Lower leg skin (tissue), 4 donors: ENCODE data around the gene EIPR1. TPM values are rescaled to one million over a fixed set of nuclear protein-coding genes. Genes with fewer than 3 reads are reported as not detected.

Source experiments
- DNase-seq, 2 donors: peaks; one replicate each; pipeline ENCODE4 v3.0.0-alpha.2; 2019; ENCODE audit warnings: low spot score in 2 of 2
- H3K4me3 ChIP-seq: fragments of 200-600 bp; sonication (generic); 2 replicates; pipeline ENCODE4 v1.5.1; 2017; ENCODE audit warnings: mild to moderate bottlenecking, low read depth; ENCODE audit not compliant: poor library complexity, severe bottlenecking
- POLR2A ChIP-seq, 2 donors: fragments of 450-650 bp; IDR thresholded peaks; one replicate each; pipeline ENCODE4 v1.6.1; 2016 to 2017; ENCODE audit warnings: antibody characterized with exemption in 2 of 2, mild to moderate bottlenecking in 1 of 2, moderate library complexity in 1 of 2
- WGBS, 2 donors: methylation state at CpG; one replicate each; pipeline ENCODE4 v1.1.5; 2018; 5-methylcytosine and 5-hydroxymethylcytosine counted together
- intact Hi-C: fragments of 100-400 bp; cut with DNase I; formaldehyde crosslinking; loops from one replicate; pipeline ENCODE4 v1.15.0; 2023; ENCODE audit warnings: low total_unique reads
- total RNA-seq, 4 donors: library from RNA; depleted of rRNA; stranded (reverse); fragments of >200 nt; gene quantifications; one replicate each; pipeline ENCODE4 v1.1.0, GENCODE V29; 2016
- TF ChIP-seq, protein P1 (sequence below), 3 donors: fragments of 450-650 bp; IDR thresholded peaks; one replicate each; pipeline ENCODE4 v1.5.1; 2016; ENCODE audit warnings: antibody characterized with exemption in 3 of 3, mild to moderate bottlenecking in 3 of 3, moderate library complexity in 2 of 3

Gene EIPR1
- total RNA-seq, 4 donors from 2014 or later, result 11.8 to 44.7 (median 26.9) TPM

DNA sequence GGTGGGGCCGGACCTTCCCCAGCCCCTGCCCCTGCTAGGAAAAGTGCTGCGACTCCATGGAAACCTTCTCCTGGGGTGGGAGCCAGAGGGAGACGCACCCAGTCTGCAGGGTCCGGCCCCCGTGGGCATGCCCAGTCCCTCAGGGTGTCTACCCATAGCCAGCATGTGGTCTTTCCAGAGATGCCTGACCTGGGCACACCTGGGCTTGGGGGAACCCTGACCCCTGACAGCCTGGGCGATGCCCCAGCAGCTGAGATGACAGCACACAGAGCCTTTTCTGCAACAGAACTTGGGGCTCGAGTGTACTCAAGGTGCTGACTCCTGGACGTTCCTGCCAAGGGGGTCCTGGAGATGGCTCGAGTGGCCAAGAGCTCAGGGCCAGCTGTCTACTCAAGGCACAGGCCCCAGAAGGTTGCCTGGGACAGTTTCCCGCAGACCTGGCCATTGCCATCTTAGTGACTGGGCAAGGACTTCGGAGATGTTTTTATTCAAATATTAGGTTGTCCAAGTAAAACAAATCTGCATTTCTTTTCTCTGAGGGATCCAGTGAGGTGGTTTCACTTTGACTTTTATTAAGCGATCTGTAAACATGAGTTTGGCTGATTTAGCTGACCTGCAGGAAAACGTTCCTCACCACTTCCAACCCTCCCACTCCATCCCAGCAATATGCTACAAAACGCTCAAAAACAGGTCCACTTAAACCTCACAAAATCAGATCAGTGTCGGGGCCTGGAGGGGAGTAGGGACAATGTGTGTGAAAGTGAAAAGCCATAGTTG lies 228.0 kb downstream of the EIPR1 start:
- no peak for DNase-seq
- 90 to 91% methylated on average over 14 to 15 of the region's 15 CpGs for WGBS, 2 donors

DNA sequence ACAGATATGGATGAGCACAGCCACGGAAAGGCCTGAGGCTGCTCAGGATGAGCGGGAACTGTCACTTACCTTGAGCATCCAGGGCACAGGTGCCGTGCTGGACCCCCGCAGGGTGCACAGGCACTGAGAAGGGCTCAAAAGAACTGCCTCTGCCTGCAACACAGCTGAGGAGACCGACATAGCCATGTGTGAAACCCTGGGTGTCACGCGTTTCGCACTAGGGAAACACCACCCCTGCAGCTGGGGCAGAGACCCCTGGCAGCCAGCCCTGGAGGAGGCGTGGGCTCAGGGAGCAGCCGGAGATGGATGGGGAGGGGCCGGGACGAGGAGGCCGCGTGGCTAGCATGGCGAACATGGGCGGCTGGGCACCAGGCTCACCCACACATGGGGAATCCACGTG lies 228.9 kb downstream of the EIPR1 start:
- intact Hi-C loops, result no loop called here
- TF ChIP-seq, protein P1, sequence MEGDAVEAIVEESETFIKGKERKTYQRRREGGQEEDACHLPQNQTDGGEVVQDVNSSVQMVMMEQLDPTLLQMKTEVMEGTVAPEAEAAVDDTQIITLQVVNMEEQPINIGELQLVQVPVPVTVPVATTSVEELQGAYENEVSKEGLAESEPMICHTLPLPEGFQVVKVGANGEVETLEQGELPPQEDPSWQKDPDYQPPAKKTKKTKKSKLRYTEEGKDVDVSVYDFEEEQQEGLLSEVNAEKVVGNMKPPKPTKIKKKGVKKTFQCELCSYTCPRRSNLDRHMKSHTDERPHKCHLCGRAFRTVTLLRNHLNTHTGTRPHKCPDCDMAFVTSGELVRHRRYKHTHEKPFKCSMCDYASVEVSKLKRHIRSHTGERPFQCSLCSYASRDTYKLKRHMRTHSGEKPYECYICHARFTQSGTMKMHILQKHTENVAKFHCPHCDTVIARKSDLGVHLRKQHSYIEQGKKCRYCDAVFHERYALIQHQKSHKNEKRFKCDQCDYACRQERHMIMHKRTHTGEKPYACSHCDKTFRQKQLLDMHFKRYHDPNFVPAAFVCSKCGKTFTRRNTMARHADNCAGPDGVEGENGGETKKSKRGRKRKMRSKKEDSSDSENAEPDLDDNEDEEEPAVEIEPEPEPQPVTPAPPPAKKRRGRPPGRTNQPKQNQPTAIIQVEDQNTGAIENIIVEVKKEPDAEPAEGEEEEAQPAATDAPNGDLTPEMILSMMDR (IDR thresholded peaks at IDR 0.05), result no peak
- no peak for TF ChIP-seq POLR2A (IDR thresholded peaks at IDR 0.05)
- WGBS, 2 donors, result 80 to 88% methylated on average over 17 of the region's 17 CpGs
- DNase-seq, result no peak
- no peak overlapping the region for H3K4me3 ChIP-seq

More for the DNA sequence above, 228.0 kb downstream of the EIPR1 start:
- H3K4me3 ChIP-seq, result no peak overlapping the region
- intact Hi-C loops, result no loop called here
- TF ChIP-seq, protein P1 (IDR thresholded peaks at IDR 0.05), result no peak
- no peak for TF ChIP-seq POLR2A (IDR thresholded peaks at IDR 0.05)

DNA sequence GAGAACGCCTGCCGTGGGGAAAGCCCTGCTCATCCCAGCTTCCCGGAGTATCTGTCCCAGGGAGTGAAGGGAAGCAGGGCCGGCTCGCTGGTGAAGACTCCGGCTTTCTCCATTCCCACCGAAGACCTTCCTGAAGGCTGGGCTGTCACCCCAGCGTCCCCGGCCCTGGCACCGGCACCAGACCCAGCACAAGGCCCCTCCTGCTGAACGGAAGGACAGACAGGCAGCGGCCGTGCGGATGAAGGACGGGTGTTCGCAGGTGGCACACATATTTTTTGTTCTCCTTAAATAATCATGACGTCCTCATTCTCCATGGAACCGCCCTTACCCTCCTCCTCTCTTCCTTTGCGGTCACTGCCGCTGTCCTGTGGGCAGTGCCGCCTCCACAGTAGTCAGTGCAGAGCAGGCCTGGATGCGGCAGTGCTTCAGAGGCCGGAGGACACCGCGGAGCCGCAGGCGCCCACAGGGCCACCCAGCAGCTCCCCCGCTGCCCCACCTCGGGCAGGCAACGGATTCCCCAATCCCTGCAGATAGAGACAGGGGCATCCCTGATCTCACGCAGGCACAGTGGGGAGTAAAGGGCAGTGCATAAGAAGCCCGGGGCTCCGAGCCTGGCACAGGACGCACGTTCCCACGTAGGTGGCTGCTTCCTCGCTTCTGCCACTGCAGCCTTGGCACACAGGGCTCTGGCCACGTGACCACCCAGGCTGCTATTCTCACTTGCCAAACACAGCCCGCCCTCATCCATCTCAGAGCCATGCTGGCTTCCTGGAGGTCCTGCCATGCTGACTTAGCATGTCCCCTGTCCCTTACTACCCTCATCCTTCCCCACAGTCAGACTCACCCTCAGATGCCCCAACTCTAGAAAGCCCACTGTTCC lies 229.7 kb downstream of the EIPR1 start:
- intact Hi-C loops, result no loop called here
- TF ChIP-seq POLR2A (IDR thresholded peaks at IDR 0.05), result no peak
- TF ChIP-seq, protein P1 (IDR thresholded peaks at IDR 0.05), result no peak
- 83 to 87% methylated on average over 39 of the region's 39 CpGs for WGBS, 2 donors
- no peak for DNase-seq
- no peak overlapping the region for H3K4me3 ChIP-seq

DNA sequence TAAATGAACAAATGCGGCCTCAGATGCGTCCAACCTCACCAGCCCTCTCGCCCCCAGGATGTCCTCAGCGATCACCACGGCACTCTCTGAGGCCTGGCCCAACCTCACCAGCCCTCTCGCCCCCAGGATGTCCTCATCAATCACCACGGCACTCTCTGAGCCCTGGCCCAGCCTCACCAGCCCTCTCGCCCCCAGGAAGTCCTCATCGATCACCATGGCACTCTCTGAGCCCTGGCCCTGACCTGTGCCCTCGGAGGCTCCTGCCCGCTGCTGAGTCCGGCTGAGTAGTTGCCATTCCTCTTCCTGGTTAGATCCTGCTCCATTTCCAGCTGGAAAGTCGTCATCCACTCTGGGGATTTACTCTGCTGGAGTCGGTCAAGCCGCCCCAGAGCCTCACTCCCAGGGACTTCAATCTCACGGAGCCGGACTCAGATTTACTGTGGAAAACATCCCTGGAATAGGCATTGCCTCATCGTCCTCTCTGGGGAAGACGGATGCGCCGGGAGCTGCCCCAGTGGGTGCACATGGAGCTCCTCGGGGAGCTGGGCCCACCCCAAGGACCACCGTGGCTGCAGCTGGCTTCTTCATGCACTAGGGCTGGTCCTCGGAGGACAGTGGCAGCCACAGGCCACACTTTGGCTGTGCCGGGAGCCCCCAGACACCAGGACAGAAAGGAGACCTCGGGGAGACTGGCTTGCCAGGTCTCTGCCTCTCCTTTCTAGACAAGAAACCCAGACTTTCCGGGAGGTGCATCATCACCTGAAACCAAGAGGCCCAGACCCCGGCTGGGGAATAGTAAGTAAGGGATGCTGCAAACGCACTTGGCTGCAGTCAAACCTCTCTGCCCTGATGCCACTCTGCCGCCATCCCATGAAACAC lies 230.6 kb downstream of the EIPR1 start:
- no peak for TF ChIP-seq POLR2A (IDR thresholded peaks at IDR 0.05)
- TF ChIP-seq, protein P1 (IDR thresholded peaks at IDR 0.05), result no peak
- intact Hi-C loops, result no loop called here
- peak in 1 of 2 donors; percentile 62 for DNase-seq
- H3K4me3 ChIP-seq, result no peak overlapping the region
- WGBS, 2 donors, result 79 to 86% methylated on average over 30 of the region's 30 CpGs

DNA sequence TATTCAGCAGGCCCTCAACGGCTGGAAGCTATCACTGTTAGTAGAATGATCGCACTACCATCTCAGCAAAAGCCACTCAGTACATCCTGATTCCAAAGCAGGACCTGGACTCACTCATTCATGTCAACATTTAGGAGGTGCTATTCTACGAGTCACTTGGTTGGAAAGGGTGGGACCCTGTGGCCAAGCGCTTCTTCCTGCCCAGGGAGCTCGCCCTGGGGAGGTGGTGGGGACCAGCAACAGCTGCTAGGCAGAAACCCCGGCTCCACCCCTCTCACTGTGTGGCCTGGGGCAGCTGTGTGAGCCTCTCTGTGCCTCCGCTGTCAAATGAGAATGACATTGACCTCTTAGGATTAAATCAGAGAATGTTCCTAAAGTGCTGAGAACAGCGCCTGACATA lies 231.4 kb downstream of the EIPR1 start:
- intact Hi-C loops, result no loop called here
- 62 to 68% methylated on average over 8 of the region's 8 CpGs for WGBS, 2 donors
- no peak for TF ChIP-seq POLR2A (IDR thresholded peaks at IDR 0.05)
- TF ChIP-seq, protein P1 (IDR thresholded peaks at IDR 0.05), result no peak

More for the DNA sequence above, 231.4 kb downstream of the EIPR1 start:
- DNase-seq, result peak in 1 of 2 donors; percentile 74
- H3K4me3 ChIP-seq, result no peak overlapping the region
